NCI-H748 (cell line): ENCODE data around the gene DGKI.

Experiments used
- DNase-seq: peaks from one replicate; lab custom pipeline; 2025; ENCODE audit not compliant: unreplicated experiment; lab: John Stamatoyannopoulos, UW

Gene DGKI

DNA sequence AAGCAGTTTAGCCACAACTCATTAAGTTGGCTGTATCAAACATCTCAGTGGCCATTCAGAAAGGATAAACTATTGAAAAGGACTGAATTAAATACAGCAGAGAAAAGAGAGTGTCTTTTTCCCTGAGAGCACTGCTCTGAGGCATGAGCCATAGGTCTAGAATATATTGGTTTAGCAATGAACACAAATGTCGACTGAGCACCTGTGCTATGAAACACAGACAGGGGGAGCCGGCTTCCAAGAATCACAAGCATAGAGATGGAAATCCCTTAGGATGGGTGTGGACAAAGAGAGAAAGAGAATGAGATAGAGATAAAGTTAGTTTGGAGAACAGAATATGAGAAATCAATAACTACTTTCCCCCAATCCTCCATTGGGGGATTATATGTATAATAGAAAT is 54.8 kb downstream of the DGKI start:
- DNase-seq, result peak; percentile 26

DNA sequence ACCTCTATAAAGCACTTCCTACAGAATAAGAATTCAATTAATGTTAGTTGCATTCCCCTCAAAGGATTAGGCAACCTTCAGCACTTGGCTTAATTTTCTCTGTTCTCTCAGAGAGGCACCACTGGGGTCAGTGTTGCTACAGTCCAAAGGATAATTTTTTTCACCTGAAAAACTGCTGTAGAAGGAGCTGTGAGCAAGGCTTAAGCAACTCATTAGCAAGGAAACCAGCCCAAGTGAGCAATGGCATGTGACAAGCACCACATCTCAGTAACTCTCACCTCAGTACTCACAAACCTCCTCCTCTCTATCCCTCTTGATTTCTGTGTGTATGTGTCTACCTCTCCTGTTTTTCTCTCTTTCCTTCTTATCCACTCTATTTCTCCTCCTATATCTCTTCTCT is 55.9 kb downstream of the DGKI start:
- DNase-seq, result no peak

DNA sequence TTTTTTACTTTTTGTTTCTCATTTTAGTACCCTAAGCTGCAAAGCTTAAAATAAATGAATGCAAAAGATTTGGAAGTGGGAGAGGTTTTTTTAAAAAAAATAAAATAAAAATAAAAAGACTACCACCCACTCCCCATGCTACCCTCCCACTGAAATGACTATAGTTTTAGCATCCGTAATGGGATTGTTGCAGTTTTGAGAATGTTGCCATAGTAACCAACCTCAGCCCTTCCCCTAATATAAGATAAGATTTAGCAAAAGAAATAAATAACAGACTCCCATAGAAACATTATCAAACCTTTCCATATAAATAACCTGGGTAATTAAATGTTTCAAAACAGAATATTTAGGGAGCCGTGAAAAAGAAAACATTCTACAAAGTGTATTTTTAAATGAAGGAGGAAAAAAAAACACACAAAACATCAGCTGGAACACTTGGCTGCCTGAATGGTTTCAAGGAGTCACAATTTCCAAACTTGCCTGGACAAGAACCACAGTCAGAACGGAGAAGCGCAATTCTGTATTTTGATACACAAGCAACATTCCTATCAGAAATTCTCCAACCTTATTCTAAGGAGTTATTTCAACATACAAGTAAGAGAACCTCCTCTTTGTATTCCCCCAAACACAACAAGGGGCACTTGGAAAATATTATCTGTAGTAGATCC is 57.4 kb downstream of the DGKI start:
- DNase-seq, result no peak

DNA sequence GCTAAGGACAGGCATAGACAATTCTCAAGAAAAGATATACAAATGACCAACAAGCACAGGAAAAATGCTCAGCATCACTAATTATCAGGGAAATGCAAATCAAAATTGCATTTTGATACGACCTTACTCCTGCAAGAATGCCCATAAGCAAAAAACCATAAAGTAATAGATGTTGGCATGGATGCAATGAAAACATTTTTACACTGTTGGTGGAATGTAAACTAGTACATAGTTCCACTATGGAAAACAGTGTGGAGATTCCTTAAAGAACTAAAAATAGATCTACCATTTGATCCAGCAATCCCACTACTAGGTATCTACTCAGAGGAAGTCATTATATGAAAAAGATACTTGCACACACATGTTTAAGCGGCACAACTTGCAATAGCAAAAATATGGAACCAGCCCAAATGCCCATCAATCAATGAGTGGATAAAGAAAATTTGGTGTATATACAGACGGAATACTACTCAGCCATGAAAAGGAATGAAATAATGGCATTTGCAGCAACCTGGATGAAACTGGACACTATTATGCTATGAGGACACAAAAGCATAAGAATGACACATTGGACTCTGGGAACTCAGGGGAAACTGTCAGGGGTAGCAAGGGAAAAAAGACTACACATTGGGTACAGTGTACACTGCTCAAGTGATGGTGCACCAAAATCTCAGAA is 59.3 kb downstream of the DGKI start:
- no peak for DNase-seq

DNA sequence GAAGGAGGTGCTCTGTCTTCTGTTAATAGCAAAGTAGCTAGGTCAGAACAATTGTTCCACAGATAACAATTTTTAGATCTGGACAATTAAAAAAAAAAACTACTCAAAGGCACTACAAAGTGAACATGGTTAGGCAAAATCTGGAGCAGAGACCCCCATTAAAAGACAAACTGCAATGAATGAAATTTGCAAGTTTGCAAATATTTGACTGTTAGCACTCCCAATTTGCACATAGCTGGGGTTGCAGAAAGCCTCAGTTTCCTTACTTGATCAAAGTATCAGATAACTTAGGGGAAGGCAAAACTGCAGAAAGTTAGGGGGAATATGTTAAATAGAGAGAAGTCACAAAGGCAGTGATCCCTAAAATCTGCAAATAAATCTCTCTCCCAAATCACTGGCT is 68.3 kb downstream of the DGKI start:
- no peak for DNase-seq

DNA sequence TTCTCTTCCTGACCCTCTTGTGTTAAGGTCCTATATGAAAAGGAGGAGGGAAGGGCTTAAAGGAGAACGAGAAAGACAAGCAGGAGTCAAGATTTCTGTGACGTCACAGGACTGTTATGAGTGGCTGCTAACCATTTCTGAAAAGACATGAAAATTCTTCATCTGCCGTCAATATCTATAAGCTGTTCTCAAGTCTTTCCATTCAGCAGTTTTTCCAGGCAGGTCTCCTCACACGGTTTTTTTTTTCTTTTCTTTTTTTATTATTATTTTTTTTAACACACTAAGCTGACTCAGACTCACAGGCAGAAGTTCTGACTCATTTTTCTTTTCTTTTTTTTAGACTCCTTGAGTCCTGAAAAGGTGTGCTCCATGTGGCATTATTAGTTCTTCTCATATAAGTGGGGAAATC is 72.0 kb downstream of the DGKI start:
- DNase-seq, result no peak

DNA sequence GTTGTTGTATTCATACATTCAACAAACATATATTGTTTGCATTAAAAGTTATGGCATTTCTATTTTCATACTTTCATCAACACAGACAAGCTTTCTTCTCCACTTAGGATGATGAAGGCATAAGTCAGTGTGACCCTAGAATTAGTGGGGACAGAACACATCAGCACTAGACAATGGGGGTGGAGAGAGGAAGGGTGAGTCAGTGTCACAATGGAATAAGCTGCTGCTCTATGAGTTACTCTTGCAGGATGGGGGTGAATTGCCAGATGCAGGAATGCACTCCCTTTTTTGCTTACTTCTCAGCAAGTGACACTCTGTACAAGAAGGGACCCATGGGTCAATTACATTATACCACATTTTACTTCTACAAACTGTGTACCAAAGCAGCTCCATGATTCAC is 74.0 kb downstream of the DGKI start:
- DNase-seq, result no peak

DNA sequence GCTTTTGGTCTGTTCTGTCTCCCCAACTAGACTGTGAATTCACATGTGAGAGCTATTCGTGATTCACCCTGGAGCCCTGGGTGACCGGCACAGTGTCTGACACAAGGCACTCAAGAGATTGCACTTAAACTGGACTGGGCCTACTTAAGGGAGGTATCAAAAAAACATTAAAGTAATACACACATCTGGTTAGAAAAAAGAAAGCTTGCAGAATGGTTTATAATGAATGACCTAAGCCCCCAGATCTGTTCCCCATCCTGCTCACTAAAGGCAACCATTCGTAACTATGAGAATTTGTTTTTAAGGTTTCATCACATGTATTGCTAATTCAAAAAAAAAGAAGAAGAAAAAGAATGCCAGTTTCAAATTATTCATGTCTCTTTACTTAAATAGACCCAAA is 74.5 kb downstream of the DGKI start:
- no peak for DNase-seq

DNA sequence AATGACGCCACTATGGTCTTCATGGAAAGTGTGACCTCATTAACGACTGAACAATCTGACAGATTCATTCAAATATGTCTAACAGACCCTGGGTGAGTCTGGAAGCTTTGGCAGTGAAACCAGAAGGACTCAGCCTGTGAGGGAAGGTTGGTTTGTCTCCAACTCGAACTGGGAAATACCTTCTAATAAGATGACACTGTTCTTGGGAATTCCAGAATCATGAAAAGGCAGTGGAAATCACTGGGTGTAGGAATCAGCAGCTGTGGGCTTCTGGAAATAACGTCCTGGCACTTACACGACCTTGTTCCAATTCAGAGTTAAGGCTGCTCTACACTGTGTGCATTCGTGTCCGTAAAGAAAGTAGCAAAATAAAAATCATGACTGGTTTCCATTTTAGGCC is 75.1 kb downstream of the DGKI start:
- no peak for DNase-seq

DNA sequence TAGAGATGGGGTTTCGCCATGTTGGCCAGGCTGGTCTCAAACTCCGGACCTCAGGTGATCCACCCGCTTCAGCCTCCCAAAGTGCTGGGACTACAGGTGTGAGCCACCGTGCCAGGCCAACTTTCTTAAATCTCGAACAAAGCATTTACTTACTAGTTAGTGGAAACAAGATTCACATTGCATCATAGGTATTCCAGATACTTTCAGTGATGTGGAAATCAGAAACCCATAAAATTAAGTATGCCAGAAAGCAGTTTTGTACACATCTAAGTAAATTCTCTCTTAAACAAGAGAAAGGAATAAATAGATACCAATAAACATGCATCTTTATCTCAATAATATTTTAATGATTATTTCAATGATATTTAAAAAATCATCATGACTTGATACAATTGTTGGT is 75.5 kb downstream of the DGKI start:
- DNase-seq, result no peak

DNA sequence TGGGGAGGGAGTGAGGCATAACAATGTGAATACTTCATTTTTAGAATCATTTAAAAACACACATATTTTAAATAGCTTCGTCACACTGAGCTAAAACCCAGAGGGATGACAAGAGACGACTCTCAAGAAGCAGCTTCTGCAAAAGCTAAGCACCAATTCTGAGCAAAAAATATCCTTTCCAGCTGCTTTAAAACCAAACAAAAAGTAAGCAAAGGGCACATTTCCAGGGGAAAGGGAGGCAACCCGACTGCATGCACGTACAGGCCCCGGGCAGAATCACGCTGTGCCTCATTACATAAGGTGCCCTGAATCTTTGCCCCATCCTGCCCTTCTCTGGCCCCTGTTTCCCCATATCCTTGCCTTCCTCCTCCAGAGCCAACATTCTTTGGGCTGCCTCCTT is 78.4 kb downstream of the DGKI start:
- no peak for DNase-seq

DNA sequence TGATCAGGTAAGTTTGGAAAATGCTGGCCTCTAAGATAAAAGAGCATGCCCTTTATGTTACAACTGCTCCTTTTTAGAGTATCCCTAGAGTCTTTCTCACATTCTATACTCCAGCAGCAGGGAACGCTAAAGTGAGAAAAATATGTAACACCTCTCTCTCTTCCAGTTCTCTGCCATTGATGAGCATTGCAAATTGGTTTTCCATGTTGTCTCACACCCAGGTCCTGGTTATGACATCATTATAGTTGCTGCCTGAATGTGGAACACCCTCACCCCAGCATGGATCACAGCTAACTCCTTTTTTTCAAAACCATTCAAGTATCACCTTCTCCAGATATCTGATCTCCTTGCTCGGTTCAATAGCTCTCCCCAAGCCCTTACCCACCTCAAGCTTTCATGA is 84.4 kb downstream of the DGKI start:
- no peak for DNase-seq

DNA sequence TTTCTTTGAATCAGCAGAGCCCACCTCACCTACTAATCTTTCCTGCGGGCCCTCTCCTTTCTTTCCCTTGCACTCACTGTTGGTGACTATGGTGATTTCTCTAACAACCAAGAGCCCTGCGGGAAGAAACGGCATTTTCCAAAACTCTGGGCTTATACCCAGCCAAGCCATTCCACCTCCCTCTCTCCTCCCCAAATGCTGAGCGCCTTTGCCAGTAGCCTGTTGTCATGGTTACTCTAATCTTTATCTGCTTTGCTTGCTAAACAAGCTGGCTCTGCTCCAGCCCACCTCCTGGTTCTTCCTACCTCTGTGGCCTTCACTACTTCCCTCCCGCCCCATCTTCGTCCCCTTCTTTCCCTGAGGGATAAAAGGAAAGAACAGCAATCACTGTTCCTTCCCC is 86.7 kb downstream of the DGKI start:
- peak; percentile 60 for DNase-seq

DNA sequence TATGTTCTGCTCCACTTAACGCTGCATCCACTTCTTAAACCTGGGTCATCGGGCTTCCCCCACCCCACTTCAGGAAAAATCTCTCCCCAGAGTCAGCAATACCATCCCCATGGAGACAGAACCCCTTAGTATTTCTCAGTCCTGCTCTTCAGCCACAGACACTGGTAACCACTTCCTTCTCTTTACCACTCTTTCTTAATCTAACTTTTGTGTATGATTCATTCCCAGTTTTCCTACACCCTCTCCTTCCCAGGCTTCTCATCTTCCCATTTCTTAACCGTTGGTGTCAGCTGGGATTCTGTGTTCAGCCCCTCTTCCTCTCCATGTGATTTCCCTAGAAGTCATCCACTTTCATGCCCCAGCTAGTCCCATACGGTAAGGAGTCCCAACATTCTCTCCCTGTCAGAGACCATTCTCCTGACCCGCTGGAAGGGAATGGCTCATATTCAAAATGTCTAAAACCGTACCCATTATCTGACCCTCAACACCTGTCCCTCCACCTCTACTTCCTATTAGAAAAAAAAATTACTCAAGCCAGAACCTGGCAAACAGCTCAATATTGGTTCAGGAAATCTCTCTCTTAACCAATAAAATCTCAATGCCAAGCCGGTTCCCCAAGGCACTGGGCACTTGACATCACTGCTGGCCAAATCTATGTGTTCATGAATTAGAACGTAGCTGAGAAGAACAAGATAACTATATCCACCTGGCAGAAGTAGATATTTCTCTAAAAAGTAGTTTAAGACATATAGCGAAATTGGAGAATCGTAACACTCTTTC is 89.4 kb downstream of the DGKI start:
- no peak for DNase-seq

DNA sequence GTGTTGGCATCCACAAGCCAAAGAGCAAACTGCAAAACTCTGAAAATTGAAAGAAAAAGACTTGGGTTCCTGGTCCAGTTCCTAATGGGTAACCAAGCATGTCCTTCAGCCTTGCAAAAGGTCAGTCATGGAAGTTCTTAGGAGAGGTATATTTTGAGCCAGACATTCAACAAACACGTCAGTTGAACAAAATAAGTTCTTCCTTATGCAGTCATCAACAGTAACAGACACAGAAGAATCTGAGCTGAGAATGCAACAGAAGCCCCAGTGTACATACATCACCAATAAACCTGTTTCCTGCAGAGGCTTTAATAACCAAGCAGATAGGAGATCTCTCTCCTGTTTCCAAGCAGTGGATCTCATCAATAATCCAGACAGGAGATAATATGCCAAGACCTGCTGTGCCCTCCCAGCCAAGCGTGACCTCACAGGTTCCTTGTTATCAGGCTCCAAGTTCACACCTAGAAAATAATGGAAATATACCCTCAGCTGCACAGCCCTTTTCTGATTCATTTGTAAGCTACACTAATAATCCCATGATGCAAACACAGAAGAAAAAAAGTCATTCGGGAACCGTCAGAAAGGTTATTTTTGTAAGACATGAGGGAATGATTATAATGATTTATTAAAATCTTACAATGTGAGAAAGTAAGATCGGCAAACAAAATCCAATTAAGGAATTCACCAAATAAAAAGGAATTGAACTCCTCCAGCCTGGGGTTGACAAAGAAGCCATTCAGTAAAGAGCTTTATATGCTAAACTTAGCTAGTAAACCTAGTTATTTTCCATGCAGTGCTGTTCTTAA is 90.7 kb downstream of the DGKI start:
- no peak for DNase-seq

DNA sequence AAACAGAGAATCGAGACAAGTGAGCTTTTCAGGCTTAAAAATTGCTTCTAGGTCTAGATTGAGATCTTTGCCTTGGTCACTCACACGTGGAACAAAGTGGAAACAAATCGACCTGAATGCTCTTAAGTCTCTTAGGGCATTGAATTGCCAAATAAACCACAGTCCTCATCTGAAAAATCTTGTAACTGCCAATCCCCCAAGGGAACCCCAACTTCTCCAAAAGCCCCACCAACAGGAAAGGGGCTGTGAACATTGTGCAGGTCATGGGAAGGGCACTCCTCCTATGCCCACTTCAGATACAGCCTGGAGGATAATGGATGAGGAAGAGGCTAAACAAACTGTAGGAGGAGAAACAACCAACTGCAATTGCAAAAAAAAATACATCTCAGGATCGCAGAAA is 91.3 kb downstream of the DGKI start:
- DNase-seq, result no peak

DNA sequence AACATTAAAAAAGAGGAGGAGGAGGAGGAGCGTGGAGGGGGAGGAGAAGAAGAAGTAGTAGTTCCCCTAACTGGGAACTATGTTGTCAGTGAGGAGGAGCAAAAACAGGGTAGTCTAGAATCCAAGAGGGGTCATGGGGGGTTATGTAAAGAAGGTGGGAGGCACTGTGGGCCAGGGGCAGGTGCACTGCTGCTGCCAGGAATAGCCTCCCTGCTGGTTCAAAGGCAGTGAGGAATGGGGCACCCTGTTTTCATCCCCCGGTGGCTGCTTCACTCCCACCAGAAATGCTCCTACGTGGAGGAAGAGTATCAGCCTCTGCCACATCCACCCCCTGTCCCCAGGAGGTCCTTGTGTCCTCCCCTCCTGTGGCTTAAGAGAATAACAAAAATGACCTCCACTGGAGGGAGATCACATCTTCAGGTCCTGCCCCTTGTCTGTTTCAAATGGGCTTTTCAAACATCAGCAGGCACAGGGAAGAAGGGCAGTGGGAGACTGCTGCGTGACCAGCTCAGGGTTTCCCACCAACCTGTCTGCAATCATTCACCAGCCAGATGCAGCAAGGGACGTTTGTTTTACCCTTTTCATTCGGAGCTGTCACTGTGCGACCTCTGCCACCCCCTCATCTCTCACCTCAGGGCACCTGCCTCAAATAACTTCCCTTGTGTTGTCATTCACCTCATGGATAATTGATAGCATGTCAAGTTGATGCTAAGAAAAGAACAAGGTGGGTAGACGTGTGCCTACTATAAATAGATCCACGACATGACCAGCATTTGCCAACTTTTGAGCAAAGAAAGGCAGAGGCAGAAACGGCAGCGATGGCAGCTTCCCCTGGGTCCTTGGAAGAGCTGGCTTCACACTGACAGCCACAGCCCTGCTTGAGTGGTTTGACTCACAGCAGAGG is 92.6 kb downstream of the DGKI start:
- DNase-seq, result peak; percentile 13

DNA sequence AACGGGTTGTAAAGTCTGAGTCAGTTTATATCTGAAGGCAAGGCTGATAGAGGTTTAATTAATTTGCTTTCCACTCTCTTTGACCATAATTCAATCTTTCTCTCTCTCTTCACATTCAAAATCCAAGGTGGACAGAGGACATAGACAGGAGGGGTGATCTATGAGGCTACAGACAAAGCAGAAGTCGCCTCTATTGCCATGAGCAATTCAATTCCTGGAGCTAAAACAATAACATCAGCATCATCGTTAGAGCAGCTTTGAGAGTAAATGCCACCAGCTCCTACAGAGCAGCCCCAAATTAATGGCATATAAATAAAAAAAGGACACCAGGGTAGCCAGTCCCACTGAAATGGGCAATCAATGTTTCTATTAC is 93.2 kb downstream of the DGKI start:
- DNase-seq, result no peak

DNA sequence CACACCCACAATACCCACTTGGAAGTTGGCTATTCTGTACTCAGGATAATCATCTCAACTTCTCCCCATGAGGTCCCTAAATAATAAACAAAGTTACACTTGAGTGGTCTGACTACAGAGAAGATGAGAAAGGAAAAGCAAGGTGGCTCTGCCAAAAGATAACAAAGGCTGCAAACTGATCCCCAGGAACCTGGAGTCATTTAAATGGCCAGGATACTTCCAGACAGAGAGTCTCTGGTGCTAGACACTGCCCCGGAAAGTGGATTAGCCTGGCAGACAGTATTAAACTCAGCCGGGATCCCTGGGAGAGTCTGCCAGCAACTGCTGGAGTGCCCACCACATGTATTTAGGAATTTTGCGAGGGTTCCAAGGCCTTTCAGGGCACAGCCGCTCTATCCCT is 93.7 kb downstream of the DGKI start:
- peak; percentile 13 for DNase-seq

DNA sequence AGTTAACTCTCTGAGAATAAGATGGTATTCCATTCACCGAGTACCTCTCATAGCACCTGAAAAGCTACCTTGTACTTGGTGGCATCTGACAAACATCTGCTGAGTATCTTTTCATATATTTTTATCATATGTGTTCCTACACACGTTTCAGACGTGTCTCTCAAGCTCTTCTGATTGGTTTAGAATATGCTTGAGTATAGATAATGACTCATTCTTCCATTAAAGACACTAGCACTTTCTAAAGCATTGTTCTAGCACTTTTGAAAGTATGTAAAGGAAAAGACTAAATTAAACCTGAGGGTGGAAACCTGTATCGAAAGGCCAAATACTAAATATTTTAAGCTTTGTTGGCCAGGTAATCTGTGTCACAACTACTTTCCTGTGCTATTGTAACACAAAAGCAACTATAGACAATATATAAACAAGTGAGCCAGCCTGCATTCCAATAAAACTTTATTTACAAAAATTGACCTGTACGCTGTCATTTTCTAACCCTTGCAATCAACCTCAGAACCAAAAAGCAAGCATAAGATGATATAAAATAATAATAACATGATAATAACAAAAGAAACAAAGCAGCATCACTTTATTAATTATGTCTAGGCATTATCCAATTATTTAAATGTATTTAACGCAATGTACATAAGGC is 95.3 kb downstream of the DGKI start:
- DNase-seq, result no peak
